Measurements from ENCODE around the gene MGAT5.

The MGAT5 gene

GRCh38 chr2:134268265-134268664, 14.4 kb downstream of the MGAT5 start:
- H3K27me3 ChIP-seq (ENCODE audit: insufficient read depth, low read depth), result no peaks in the 10 kb centered on the region
- no peak overlapping the region for H3K27ac ChIP-seq
- no peak overlapping the region for H3K4me3 ChIP-seq (IDR thresholded peaks at IDR 0.05; ENCODE audit: insufficient read depth, low read depth, low read length)
- H3K79me2 ChIP-seq (ENCODE audit: insufficient read depth, low read depth), result no peaks in the 10 kb centered on the region; the same call in 1 of the 2 replicates
- H3K4me2 ChIP-seq, result no peak overlapping the region
- H3K36me3 ChIP-seq (ENCODE audit: insufficient read depth), result no peaks in the 10 kb centered on the region
- H3K9ac ChIP-seq, result no peak overlapping the region
- no peaks in the 10 kb centered on the region for H4K20me1 ChIP-seq (ENCODE audit: insufficient read depth)
- TF ChIP-seq CTCF (conservative IDR thresholded peaks at IDR 0.05; ENCODE audit: low read depth, low read length), result no peak
- no peak overlapping the region for H2AFZ ChIP-seq (ENCODE audit: low read depth)
- H3K4me1 ChIP-seq (ENCODE audit: low read depth, poor library complexity, severe bottlenecking), result no peaks in the 10 kb centered on the region

- Histone ChIP-seq H4K20me1 (ENCODE audit: insufficient read depth) (no peaks in the 10 kb centered on the region), H3K4me2 (no peak overlapping the region), H3K79me2 (ENCODE audit: insufficient read depth, low read depth) (no peaks in the 10 kb centered on the region; the same call in 1 of the 2 replicates), H3K4me1 (ENCODE audit: low read depth, poor library complexity, severe bottlenecking) (no peaks in the 10 kb centered on the region), H3K9ac (no peak overlapping the region), H3K36me3 (ENCODE audit: insufficient read depth) (no peaks in the 10 kb centered on the region), H2AFZ (ENCODE audit: low read depth) (no peak overlapping the region), H3K27me3 (ENCODE audit: insufficient read depth, low read depth) (no peaks in the 10 kb centered on the region), H3K27ac (no peak overlapping the region), H3K4me3 (IDR thresholded peaks at IDR 0.05; ENCODE audit: insufficient read depth, low read depth, low read length) (no peak overlapping the region)
- TF ChIP-seq CTCF (conservative IDR thresholded peaks at IDR 0.05; ENCODE audit: low read depth, low read length), result no peak
Observed at GRCh38 chr2:134269230-134269629, 15.4 kb downstream of the MGAT5 start.

GRCh38 chr2:134269972-134270735, 16.3 kb downstream of the MGAT5 start:
- Histone ChIP-seq H3K4me1 (ENCODE audit: low read depth, poor library complexity, severe bottlenecking) (no peaks in the 10 kb centered on the region), H3K4me2 (no peak overlapping the region), H2AFZ (ENCODE audit: low read depth) (no peak overlapping the region), H3K79me2 (ENCODE audit: insufficient read depth, low read depth) (no peaks in the 10 kb centered on the region; the same call in 1 of the 2 replicates), H3K27me3 (ENCODE audit: insufficient read depth, low read depth) (no peaks in the 10 kb centered on the region), H3K27ac (no peak overlapping the region), H4K20me1 (ENCODE audit: insufficient read depth) (no peaks in the 10 kb centered on the region), H3K9ac (no peak overlapping the region), H3K4me3 (IDR thresholded peaks at IDR 0.05; ENCODE audit: insufficient read depth, low read depth, low read length) (no peak overlapping the region), H3K36me3 (ENCODE audit: insufficient read depth) (no peaks in the 10 kb centered on the region)
- TF ChIP-seq CTCF (conservative IDR thresholded peaks at IDR 0.05; ENCODE audit: low read depth, low read length), result no peak

GRCh38 chr2:134271758-134272157, 17.9 kb downstream of the MGAT5 start:
- Histone ChIP-seq H3K27me3 (ENCODE audit: insufficient read depth, low read depth) (no peaks in the 10 kb centered on the region), H3K79me2 (ENCODE audit: insufficient read depth, low read depth) (no peaks in the 10 kb centered on the region; the same call in 1 of the 2 replicates), H3K36me3 (ENCODE audit: insufficient read depth) (no peaks in the 10 kb centered on the region), H3K27ac (no peak overlapping the region), H3K4me2 (no peak overlapping the region), H3K9ac (no peak overlapping the region), H3K4me3 (IDR thresholded peaks at IDR 0.05; ENCODE audit: insufficient read depth, low read depth, low read length) (no peak overlapping the region), H2AFZ (ENCODE audit: low read depth) (no peak overlapping the region), H4K20me1 (ENCODE audit: insufficient read depth) (no peaks in the 10 kb centered on the region), H3K4me1 (ENCODE audit: low read depth, poor library complexity, severe bottlenecking) (no peaks in the 10 kb centered on the region)
- TF ChIP-seq CTCF (conservative IDR thresholded peaks at IDR 0.05; ENCODE audit: low read depth, low read length), result no peak
